ENCODE data around the gene SORCS3.

DNA sequence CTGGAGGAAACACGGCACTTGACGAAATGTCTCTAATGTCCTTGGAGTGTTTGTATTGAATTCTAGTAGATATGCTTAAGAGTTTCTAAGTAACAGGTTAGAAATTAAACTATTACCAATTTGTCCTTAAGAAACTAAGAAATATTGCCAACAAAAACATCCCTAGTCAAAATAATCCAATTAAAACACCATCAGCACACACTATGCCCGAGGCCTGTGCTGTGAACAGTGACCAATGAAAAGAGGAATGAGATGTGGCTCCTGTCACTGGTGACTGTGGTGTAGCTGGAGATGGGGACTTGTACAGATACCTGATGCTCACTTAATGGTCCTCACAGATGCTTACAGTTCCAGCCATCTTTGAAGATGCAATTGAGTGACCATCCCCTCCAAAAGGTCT lies 651.1 kb downstream of the SORCS3 start:
- TF ChIP-seq EZH2 (IDR thresholded peaks at IDR 0.05) (no peak), POLR2AphosphoS5 (IDR thresholded peaks at IDR 0.05; ENCODE audit: borderline replicate concordance, low read depth, low read length) (no peak), FOXP2 (optimal IDR thresholded peaks at IDR 0.05; ENCODE audit: control extremely low read depth, extremely low read length, insufficient read depth) (no peak)
